ENCODE results near the gene CIC.

Gene CIC

GRCh38 chr19:42285541-42285941 is 16.5 kb downstream of the CIC start:
- DNase-seq (no peak), ATAC-seq (no peak)
- Mint-ChIP-seq H3K4me3 (peak overlapping the region; percentile 84 to 90), H3K27me3 (no peaks in the 10 kb centered on the region), H3K4me1 (peaks cover 24% of the 10 kb centered on the region), H3K9me3 (no peaks in the 10 kb centered on the region), H3K27ac (no peak overlapping the region)

- Mint-ChIP-seq H3K4me1 (peaks cover 24% of the 10 kb centered on the region), H3K27me3 (no peaks in the 10 kb centered on the region), H3K9me3 (no peaks in the 10 kb centered on the region), H3K4me3 (peak overlapping the region; percentile 84 to 90), H3K27ac (peak overlapping the region; percentile 45 to 66)
- no peak for DNase-seq
- no peak for ATAC-seq
These were observed 16.9 kb downstream of the CIC start for GRCh38 chr19:42285988-42286348.

- H3K27me3 Mint-ChIP-seq: no peaks in the 10 kb centered on the region
- ATAC-seq (no peak), DNase-seq (no peak)
- H3K4me1 Mint-ChIP-seq: peaks cover 28% of the 10 kb centered on the region
- peak overlapping the region in 1 of 2 donors; percentile 45 for H3K27ac Mint-ChIP-seq
- no peaks in the 10 kb centered on the region for H3K9me3 Mint-ChIP-seq
- no peak overlapping the region for H3K4me3 Mint-ChIP-seq
These were observed 17.4 kb downstream of the CIC start for GRCh38 chr19:42286349-42287016.

GRCh38 chr19:42287017-42287826 is 18.2 kb downstream of the CIC start:
- no peak for ATAC-seq
- H3K4me1 Mint-ChIP-seq: peaks cover 33% of the 10 kb centered on the region
- no peak overlapping the region for H3K27ac Mint-ChIP-seq
- H3K9me3 Mint-ChIP-seq: no peaks in the 10 kb centered on the region
- no peak overlapping the region for H3K4me3 Mint-ChIP-seq
- no peak for DNase-seq
- no peaks in the 10 kb centered on the region for H3K27me3 Mint-ChIP-seq

- Mint-ChIP-seq H3K27ac (no peak overlapping the region), H3K4me3 (no peak overlapping the region), H3K9me3 (no peaks in the 10 kb centered on the region), H3K27me3 (no peaks in the 10 kb centered on the region), H3K4me1 (peaks cover 33% of the 10 kb centered on the region)
- ATAC-seq (no peak), DNase-seq (no peak)
These were observed 18.7 kb downstream of the CIC start for GRCh38 chr19:42287827-42288107.

- Mint-ChIP-seq H3K27ac (no peak overlapping the region), H3K9me3 (no peaks in the 10 kb centered on the region), H3K4me3 (no peak overlapping the region), H3K4me1 (peaks cover 33% of the 10 kb centered on the region), H3K27me3 (no peaks in the 10 kb centered on the region)
- DNase-seq (no peak), ATAC-seq (no peak)
These were observed 19.3 kb downstream of the CIC start for GRCh38 chr19:42288387-42288786.

GRCh38 chr19:42288881-42289555 is 20.0 kb downstream of the CIC start:
- no peaks in the 10 kb centered on the region for H3K9me3 Mint-ChIP-seq
- peaks cover 33% of the 10 kb centered on the region for H3K4me1 Mint-ChIP-seq
- no peaks in the 10 kb centered on the region for H3K27me3 Mint-ChIP-seq
- ATAC-seq (no peak), DNase-seq (no peak)
- no peak overlapping the region for H3K27ac Mint-ChIP-seq
- no peak overlapping the region for H3K4me3 Mint-ChIP-seq

- DNase-seq: no peak
- Mint-ChIP-seq H3K27me3 (no peaks in the 10 kb centered on the region), H3K27ac (no peak overlapping the region), H3K4me3 (no peak overlapping the region), H3K4me1 (peaks cover 32% of the 10 kb centered on the region), H3K9me3 (no peaks in the 10 kb centered on the region)
- ATAC-seq: no peak
These were observed 20.5 kb downstream of the CIC start for GRCh38 chr19:42289556-42290041.

GRCh38 chr19:42290136-42290522 is 21.1 kb downstream of the CIC start:
- H3K27me3 Mint-ChIP-seq: no peaks in the 10 kb centered on the region
- ATAC-seq (no peak), DNase-seq (no peak)
- no peaks in the 10 kb centered on the region for H3K9me3 Mint-ChIP-seq
- no peak overlapping the region for H3K27ac Mint-ChIP-seq
- H3K4me1 Mint-ChIP-seq: peaks cover 26% of the 10 kb centered on the region
- H3K4me3 Mint-ChIP-seq: no peak overlapping the region

- Mint-ChIP-seq H3K4me3 (no peak overlapping the region), H3K4me1 (peaks cover 20% of the 10 kb centered on the region), H3K9me3 (no peaks in the 10 kb centered on the region), H3K27me3 (no peaks in the 10 kb centered on the region), H3K27ac (no peak overlapping the region)
- ATAC-seq (peak; percentile 75), DNase-seq (peak; percentile 61 to 64)
These were observed 21.7 kb downstream of the CIC start for GRCh38 chr19:42290523-42291434.

- H3K9me3 Mint-ChIP-seq: no peaks in the 10 kb centered on the region
- DNase-seq (no peak), ATAC-seq (no peak)
- H3K27ac Mint-ChIP-seq: peak overlapping the region in 1 of 2 donors; percentile 35
- peaks cover 20% of the 10 kb centered on the region for H3K4me1 Mint-ChIP-seq
- H3K4me3 Mint-ChIP-seq: no peak overlapping the region
- no peaks in the 10 kb centered on the region for H3K27me3 Mint-ChIP-seq
These were observed 22.4 kb downstream of the CIC start for GRCh38 chr19:42291435-42291810.

GRCh38 chr19:42292042-42292960 is 23.2 kb downstream of the CIC start:
- no peaks in the 10 kb centered on the region for H3K27me3 Mint-ChIP-seq
- ATAC-seq: no peak
- no peak for DNase-seq
- H3K4me3 Mint-ChIP-seq: no peak overlapping the region
- peak overlapping the region in 1 of 2 donors; percentile 48 for H3K27ac Mint-ChIP-seq
- H3K4me1 Mint-ChIP-seq: peaks cover 20% of the 10 kb centered on the region
- no peaks in the 10 kb centered on the region for H3K9me3 Mint-ChIP-seq

GRCh38 chr19:42292963-42293362 is 23.9 kb downstream of the CIC start:
- no peak overlapping the region for H3K27ac Mint-ChIP-seq
- H3K4me1 Mint-ChIP-seq: peaks cover 20% of the 10 kb centered on the region
- no peaks in the 10 kb centered on the region for H3K9me3 Mint-ChIP-seq
- no peak overlapping the region for H3K4me3 Mint-ChIP-seq
- no peaks in the 10 kb centered on the region for H3K27me3 Mint-ChIP-seq
- DNase-seq (no peak), ATAC-seq (no peak)

GRCh38 chr19:42293540-42293939 is 24.5 kb downstream of the CIC start:
- Mint-ChIP-seq H3K27ac (peak overlapping the region in 1 of 2 donors; percentile 89), H3K4me1 (peaks cover 16% of the 10 kb centered on the region), H3K27me3 (no peaks in the 10 kb centered on the region), H3K9me3 (no peaks in the 10 kb centered on the region), H3K4me3 (no peak overlapping the region)
- no peak for DNase-seq
- no peak for ATAC-seq

Data from stimulated activated naive CD8-positive, alpha-beta T cell treated with anti-CD3 and anti-CD28 coated beads, Interleukin-15, amount 100 ng/mL, for 72 hours (primary cell).